ENCODE measurements around the gene TAS1R3. TPM values are rescaled to one million over a fixed set of nuclear protein-coding genes. Genes with fewer than 3 reads are reported as not detected.

Gene TAS1R3
- total and polyA plus RNA-seq, 2 of the 4 experiments (the other 2 are of a cell fraction), result under 0.01 to 0.05 TPM

GRCh38 chr1:1381294-1381693, 50.2 kb downstream of the TAS1R3 start:
- intact Hi-C loops (cut with micrococcal nuclease), result no loop called here

More at GRCh38 chr1:1381294-1381693, 50.2 kb downstream of the TAS1R3 start:
- ATAC-seq (ENCODE audit: low read depth), result no peak
- no peak overlapping the region for H2BK5ac ChIP-seq (ENCODE audit: low read depth, low read length, poor library complexity, severe bottlenecking)
- H3K4ac ChIP-seq (ENCODE audit: low read depth, low read length), result no peak overlapping the region
- TF ChIP-seq POLR2A (IDR thresholded peaks at IDR 0.05; ENCODE audit: low read depth, low read length) (no peak), SMC3 (IDR thresholded peaks at IDR 0.05; ENCODE audit: low read depth, low read length) (no peak), USF2 (IDR thresholded peaks at IDR 0.05; ENCODE audit: low read depth, low read length) (no peak), CEBPB (IDR thresholded peaks at IDR 0.05; ENCODE audit: low read depth, low read length) (no peak), RFX5 (IDR thresholded peaks at IDR 0.05; ENCODE audit: low read depth, low read length) (no peak), ELK1 (IDR thresholded peaks at IDR 0.05; ENCODE audit: borderline replicate concordance, low read depth, low read length) (no peak), CHD1 (IDR thresholded peaks at IDR 0.05; ENCODE audit: low read depth, low read length) (no peak), RAD21 (IDR thresholded peaks at IDR 0.05; ENCODE audit: low read length) (no peak), CTCF (conservative IDR thresholded peaks at IDR 0.05; ENCODE audit: low read depth, low read length) (no peak), NFE2L2 (IDR thresholded peaks at IDR 0.05; ENCODE audit: low read depth, low read length) (no peak), MAZ (IDR thresholded peaks at IDR 0.05; ENCODE audit: borderline replicate concordance, low read depth, low read length) (no peak), RCOR1 (IDR thresholded peaks at IDR 0.05; ENCODE audit: insufficient replicate concordance, low read length) (no peak), BHLHE40 (IDR thresholded peaks at IDR 0.05; ENCODE audit: low read depth, low read length) (no peak), MXI1 (IDR thresholded peaks at IDR 0.05; ENCODE audit: borderline replicate concordance, low read depth, low read length) (no peak), MAFK (IDR thresholded peaks at IDR 0.05; ENCODE audit: low read depth, low read length) (no peak), FOS (IDR thresholded peaks at IDR 0.05; ENCODE audit: low read depth, low read length) (no peak)
- no peaks in the 10 kb centered on the region for H3K4me1 ChIP-seq (ENCODE audit: control insufficient read depth, insufficient read depth, low read length)
- no peak for DNase-seq
- H4K5ac ChIP-seq (ENCODE audit: low read depth, low read length), result no peak overlapping the region
- H3K27ac ChIP-seq (ENCODE audit: insufficient read depth, low read length), result no peak overlapping the region
- ChIA-PET POLR2A (ENCODE audit: unreplicated experiment) (no interaction called here), CTCF (no interaction called here)
- H2BK20ac ChIP-seq (ENCODE audit: low read depth, low read length), result no peak overlapping the region
- no TSS peak for BruUV-seq (replicated peaks)
- H3K27me3 ChIP-seq (ENCODE audit: control insufficient read depth, insufficient read depth, low read length), result no peaks in the 10 kb centered on the region
- H3K23ac ChIP-seq (ENCODE audit: low read depth, low read length), result no peak overlapping the region
- no peak overlapping the region for H3K4me2 ChIP-seq (ENCODE audit: low read depth, low read length)
- H2AK9ac ChIP-seq (replicated peaks; ENCODE audit: low read depth, low read length, poor library complexity), result peak overlapping the region; percentile 16
- dilution Hi-C loops (cut with HindIII; ENCODE audit: low sequenced_read_pairs, unreplicated experiment), result no loop called here
- peaks cover 13% of the 10 kb centered on the region for H4K20me1 ChIP-seq (ENCODE audit: insufficient read depth, low read length)
- no peaks in the 10 kb centered on the region for H3K9me3 ChIP-seq (ENCODE audit: control insufficient read depth, insufficient read depth, low read length)
- WGBS, 2 experiments (ENCODE audit: extremely low coverage in 2 of 2, insufficient read length in 1 of 2), result 100% methylated on average over 3 of the region's 8 CpGs; no CpG with 5 or more reads in 1 of the 2 experiments
- in situ Hi-C loops (cut with MboI; ENCODE audit: low sequenced_read_pairs), result no loop called here
- H3K14ac ChIP-seq (replicated peaks; ENCODE audit: low read depth, low read length), result no peak overlapping the region
- H2AK5ac ChIP-seq (ENCODE audit: low read depth, low read length), result no peak overlapping the region
- peaks cover 5 to 30% of the 10 kb centered on the region in 2 experiments for H3K79me1 ChIP-seq (ENCODE audit: low read depth in 1 of 2, low read length in 2 of 2)
- H3K56ac ChIP-seq (ENCODE audit: extremely low read depth, insufficient read depth, low read length), result no peak overlapping the region
- H3K36me3 ChIP-seq (ENCODE audit: control insufficient read depth, insufficient read depth, low read length), result peaks cover 18% of the 10 kb centered on the region
- no peak overlapping the region for H2BK15ac ChIP-seq (ENCODE audit: low read depth, low read length)
- no peak overlapping the region for H4K91ac ChIP-seq (ENCODE audit: insufficient read depth, low read depth, low read length)
- peaks cover under 1% of the 10 kb centered on the region; the same call in 1 of the 2 replicates for H3K9me1 ChIP-seq (ENCODE audit: insufficient read depth, low read length)
- no peak overlapping the region for H3K18ac ChIP-seq (ENCODE audit: low read depth, low read length)
- H3K9ac ChIP-seq (ENCODE audit: low read depth, low read length), result no peak overlapping the region
- H3K4me3 ChIP-seq (ENCODE audit: insufficient read depth, low read depth, low read length), result no peak overlapping the region
- H2AFZ ChIP-seq (replicated peaks; ENCODE audit: low read length, poor library complexity), result no peak overlapping the region
- H4K8ac ChIP-seq (ENCODE audit: low read depth in 2 of 2, low read length in 2 of 2), result no peak overlapping the region
- no peak overlapping the region for H2BK120ac ChIP-seq (ENCODE audit: low read depth, low read length)
